GM18507 (cell line): ENCODE measurements around the gene REG3G.
"Not testable (repeated sequence)": the region's sequence is repeated elsewhere in the genome, so short reads cannot be mapped to it uniquely, and the experiment has no call there.

ENCODE experiments used
- DNase-seq: peaks from one replicate; pipeline ENCODE4 v3.0.0; 2011; ENCODE audit warnings: low read depth; ENCODE audit not compliant: insufficient read length; ENCODE audit errors: extremely low spot score
- FAIRE-seq: peaks from 2 replicates; lab custom pipeline; 2011; peaks lifted over from hg19 to GRCh38; lab: Jason Lieb, UNC

Gene REG3G

DNA sequence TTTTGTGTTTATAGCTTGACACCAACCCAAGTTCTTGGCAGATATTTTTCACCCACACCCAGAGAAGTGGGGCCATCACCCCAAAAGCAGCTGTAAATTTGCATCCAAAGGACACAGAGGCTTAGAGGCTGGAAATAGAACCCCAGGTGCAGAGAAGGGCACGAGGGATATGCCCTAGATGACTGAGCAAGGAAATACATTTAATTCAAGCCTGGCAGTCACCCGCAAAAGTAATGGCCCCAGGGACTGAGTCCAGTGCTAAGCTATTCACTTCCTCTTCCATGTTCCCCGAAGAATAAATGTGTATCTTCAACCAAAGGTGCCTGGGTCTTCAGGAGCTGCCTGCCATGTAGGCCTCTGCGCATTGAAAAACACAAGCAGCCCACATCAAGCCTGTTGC, 14.0 kb upstream of the REG3G start:
- FAIRE-seq (no peak), DNase-seq (no peak)

DNA sequence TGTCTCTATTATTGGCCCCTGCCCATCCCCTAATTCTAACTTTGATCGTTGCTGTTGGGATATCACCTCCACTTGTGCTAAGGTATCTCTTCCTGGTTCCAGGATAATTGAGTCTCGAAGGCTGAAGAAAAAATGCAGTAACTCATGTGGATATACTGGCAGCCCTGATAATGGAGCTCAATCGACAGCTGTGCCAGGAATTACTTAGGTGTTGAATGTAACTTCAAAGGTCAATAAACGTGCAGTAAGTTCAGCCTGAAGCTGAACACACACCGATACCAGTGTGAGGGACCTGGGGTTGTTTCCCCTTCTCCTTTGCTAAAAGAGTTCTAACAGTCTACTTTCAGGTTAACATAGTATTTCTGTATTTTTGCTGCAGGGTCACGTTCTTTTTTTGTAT, 11.9 kb upstream of the REG3G start:
- FAIRE-seq: no peak

DNA sequence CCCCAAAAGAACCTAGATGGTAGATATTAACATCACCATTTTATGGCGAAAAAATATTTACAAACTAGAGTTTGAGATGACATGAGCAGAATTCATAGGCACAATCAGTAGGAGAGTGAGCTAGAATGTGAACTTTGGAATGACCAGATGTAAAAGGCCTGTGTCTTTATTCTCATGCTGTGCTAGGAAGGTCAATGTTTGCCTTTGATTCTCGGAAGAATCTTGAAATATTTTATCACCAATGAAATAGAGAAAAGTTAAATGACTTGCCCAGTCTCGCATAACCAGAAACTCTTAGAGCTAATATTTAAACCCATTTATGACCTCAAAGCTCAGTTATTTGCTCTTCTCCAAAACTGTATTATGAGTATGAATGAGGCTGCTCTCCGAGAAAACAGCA, 9.2 kb upstream of the REG3G start:
- DNase-seq: no peak
- no peak for FAIRE-seq

More for the DNA sequence above, 11.9 kb upstream of the REG3G start:
- DNase-seq: no peak

DNA sequence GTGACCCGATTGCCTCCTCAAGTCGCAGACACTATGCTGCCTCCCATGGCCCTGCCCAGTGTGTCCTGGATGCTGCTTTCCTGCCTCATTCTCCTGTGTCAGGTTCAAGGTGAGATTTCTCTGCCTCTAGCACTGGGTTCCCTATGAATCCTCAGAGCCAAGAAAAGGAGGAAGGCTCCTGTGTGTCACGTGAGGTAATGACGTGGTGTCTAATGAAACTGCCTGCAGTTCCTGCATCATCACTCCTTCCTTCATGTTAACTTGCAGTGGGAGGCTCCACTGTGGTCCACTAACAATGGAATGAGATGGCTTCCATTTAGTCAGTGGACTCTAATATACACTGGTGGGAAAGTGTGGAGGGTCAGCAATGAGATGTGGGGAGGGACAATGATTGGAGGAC, 559 bp downstream of the REG3G start:
- no peak for FAIRE-seq

DNA sequence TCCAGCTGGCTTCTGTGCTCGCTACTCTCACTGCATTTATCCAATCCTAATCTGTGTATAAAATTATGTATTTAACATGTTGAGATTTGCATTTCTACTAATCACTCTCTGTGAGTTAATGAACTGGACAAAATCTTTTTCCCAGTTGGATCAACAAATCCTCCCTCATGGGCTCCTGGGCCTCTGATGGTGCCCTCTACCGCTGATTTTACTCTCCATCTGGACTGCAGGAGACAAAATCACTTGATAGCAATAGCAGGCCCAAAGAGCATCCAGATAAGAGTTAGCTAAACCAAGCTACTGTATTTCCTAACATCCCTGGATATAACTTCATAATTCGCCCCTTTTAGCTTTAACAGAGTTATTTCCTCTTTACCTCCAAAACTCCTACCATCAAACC, 14.4 kb downstream of the REG3G start:
- FAIRE-seq: no peak

More for the DNA sequence above, 559 bp downstream of the REG3G start:
- DNase-seq: no peak

DNA sequence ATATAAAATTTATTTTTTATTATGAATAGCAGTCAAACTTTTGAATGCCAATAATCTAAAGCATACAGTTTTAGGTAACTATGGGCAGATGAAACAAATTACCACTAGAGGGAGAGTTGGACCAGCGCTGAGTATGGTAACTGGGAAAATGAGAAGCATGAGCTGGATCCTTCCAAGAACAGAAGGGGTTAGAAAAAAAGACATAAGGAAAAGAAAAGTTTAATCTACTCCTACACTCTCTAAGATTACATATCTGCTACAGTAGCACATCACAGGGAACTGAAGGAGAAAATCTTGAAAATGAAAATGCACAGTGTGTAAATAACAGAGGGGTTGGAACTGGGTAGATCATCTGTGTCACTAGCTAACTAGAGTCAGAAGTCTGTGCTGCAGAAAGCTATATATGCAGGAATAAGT, 15.5 kb downstream of the REG3G start:
- DNase-seq (no peak), FAIRE-seq (no peak)

More for the DNA sequence above, 14.4 kb downstream of the REG3G start:
- DNase-seq: no peak

DNA sequence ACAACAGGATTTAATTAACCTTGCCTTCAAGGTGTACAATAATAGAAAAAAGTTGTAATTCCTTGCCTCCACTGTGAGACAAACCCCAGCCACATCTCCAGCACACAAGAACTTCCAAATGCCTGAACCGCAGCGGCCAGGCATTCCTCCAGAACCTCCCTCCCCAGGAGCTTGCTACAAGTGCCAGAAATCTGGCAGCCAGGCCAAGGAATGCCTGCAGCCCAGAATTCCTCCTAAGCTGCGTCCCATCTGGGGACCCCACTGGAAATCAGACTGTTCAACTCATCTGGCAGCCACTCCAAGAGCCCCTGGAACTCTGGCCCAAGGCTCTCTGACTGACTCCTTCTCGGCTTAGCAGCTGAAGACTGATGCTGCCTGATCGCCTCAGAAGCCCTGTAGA, 28.0 kb downstream of the REG3G start:
- not testable (repeated sequence) for FAIRE-seq, DNase-seq

DNA sequence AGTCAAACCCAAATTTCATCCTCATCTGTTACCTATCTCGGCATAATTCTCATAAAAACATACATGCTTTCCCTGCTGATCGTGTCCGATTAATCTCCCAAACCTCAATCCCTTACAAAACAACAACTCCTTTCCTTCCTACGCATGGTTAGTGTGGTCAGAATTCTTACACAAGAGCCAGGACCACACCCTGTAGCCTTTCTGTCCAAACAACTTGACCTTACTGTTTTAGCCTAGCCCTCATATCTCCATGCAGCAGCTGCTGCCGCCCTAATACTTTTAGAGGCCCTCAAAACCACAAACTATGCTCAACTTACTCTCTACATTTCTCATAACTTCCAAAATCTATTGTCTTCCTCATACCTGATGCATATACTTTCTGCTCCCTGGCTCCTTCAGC, 29.3 kb downstream of the REG3G start:
- DNase-seq, FAIRE-seq: not testable (repeated sequence)

DNA sequence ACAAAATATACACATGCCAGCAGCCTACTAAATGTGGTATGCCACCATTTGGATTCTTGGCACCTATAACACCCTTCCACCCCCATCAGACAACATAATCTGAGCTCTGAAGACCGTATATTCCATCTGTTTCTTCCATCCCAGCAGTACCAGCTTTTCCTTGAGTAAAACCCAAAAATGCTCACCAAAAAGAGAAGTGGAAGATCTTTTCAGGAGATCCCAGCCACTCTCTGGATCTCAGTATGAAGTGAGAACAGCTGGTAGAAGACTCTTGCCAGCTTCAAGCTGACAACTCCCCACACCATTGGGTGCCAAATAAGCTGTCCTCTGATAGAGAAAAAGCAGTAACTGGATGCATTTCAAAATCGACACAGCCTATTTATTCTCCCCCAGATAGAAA, 39.7 kb downstream of the REG3G start:
- FAIRE-seq (no peak), DNase-seq (no peak)

DNA sequence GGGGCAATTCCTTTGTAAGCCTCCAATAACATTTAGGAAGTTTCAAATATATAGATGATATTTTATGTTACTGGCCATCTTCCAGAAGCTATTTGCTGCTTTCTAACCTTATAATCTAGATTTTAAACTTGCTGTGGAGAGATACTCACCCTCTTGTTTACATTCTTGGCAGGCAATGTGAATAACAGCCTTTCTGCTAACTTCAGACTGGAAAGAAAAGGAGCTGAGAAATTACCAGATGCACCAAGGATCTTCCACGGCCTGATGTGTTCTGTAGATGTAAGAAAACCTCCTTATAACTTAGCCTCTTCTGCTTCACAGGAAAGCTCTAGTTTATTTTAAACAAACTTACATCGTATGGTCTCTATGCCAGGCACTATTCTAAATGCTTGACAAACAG, 45.6 kb downstream of the REG3G start:
- DNase-seq: no peak

More for the DNA sequence above, 45.6 kb downstream of the REG3G start:
- FAIRE-seq: no peak
